Heart left ventricle (tissue), 16 donors: ENCODE results near the gene ANK2. TPM values are rescaled to one million over a fixed set of nuclear protein-coding genes. Genes with fewer than 3 reads are reported as not detected.

Experiments
- ATAC-seq, 4 donors: fragments of 200-7000 bp; cut with Tn5 transposase; one replicate each; pipeline ENCODE4 v1.9.1; 2020 to 2022; ENCODE audit warnings: moderate library complexity in 4 of 4, mild to moderate bottlenecking in 3 of 4, moderate number of reproducible peaks in 1 of 4
- DNase-seq, 5 donors: peaks; one replicate each; pipeline ENCODE4 v3.0.0-alpha.2; 2020
- H3K27ac ChIP-seq, 12 donors: fragments of 200-600 bp; sonication (generic) in 4 of 12; one replicate each; pipeline versions ENCODE4 v1.5.0 to v1.8.0; 2016 to 2022; ENCODE audit warnings: mild to moderate bottlenecking in 2 of 12
- H3K27me3 ChIP-seq, 9 donors: fragments of 200-600 bp; sonication (generic) in 2 of 9; one replicate each; pipeline versions ENCODE4 v1.5.1 to v1.8.0; 2016 to 2022; ENCODE audit warnings: mild to moderate bottlenecking in 3 of 9
- H3K36me3 ChIP-seq, 9 donors: fragments of 200-600 bp; sonication (generic) in 2 of 9; one replicate each; pipeline versions ENCODE4 v1.5.0 to v1.8.0; 2018 to 2022; ENCODE audit warnings: mild to moderate bottlenecking in 2 of 9
- H3K4me1 ChIP-seq, 12 donors: fragments of 200-600 bp; sonication (generic) in 4 of 12; one replicate each; pipeline versions ENCODE4 v1.5.0 to v1.8.0; 2016 to 2022; ENCODE audit warnings: mild to moderate bottlenecking in 3 of 12
- H3K4me3 ChIP-seq, 12 donors: fragments of 200-600 bp; sonication (generic) in 4 of 12; one replicate each; pipeline versions ENCODE4 v1.5.0 to v1.8.0; 2017 to 2022; ENCODE audit warnings: mild to moderate bottlenecking in 9 of 12, moderate library complexity in 4 of 12
- H3K9me3 ChIP-seq, 12 donors: fragments of 200-600 bp; sonication (generic) in 4 of 12; one replicate each; pipeline versions ENCODE4 v1.5.0 to v1.8.0; 2016 to 2022; ENCODE audit warnings: mild to moderate bottlenecking in 1 of 12
- CTCF ChIP-seq, 12 donors: fragments of 200-600 bp; sonication (generic) in 4 of 12; IDR thresholded peaks; one replicate each; pipeline versions ENCODE4 v1.5.0 to v1.8.0; 2018 to 2022; ENCODE audit warnings: antibody characterized with exemption in 12 of 12, mild to moderate bottlenecking in 5 of 12
- POLR2A ChIP-seq, 2 donors: fragments of 450-650 bp; IDR thresholded peaks; one replicate each; pipeline ENCODE4 v1.6.1; 2017; ENCODE audit warnings: antibody characterized with exemption in 2 of 2, mild to moderate bottlenecking in 2 of 2, moderate library complexity in 2 of 2
- WGBS, 4 donors: extraction: QIAGEN DNeasy Blood & Tissue Kit in 2 of 4; methylation state at CpG; one replicate each; pipeline versions ENCODE4 v1.1.5 to v1.1.7; 2013 to 2018; 5-methylcytosine and 5-hydroxymethylcytosine counted together
- intact Hi-C, 10 donors: fragments of 100-400 bp; cut with DNase I; formaldehyde crosslinking; loops; one replicate each; pipeline versions ENCODE4 v1.11.1 to v1.14.2; 2022
- polyA plus RNA-seq, 2 donors: library from polyadenylated mRNA; stranded (reverse); fragments of 200-250 nt; gene quantifications; one replicate each; pipeline ENCODE4 v1.2.3, GENCODE V29; 2013
- total RNA-seq, 9 donors: library from RNA; depleted of rRNA in 2 of 9; stranded (reverse); fragments of >200 nt in 2 of 9; fragmentation: NEBNext Ultra II Directional in 3 of 9; extraction: Animal tissue kit (Norgen Biotek cat#: 25700) in 3 of 9; gene quantifications; one replicate each; pipeline versions ENCODE4 v1.1.0 to v1.2.4, GENCODE V29; 2016 to 2023
- donor health status: ischemic (EF 13 %, LVEDD 7.1; RV severe dilation, severe dysfunction).
- donor health status: healthy with polysubstance abuse.
- donor health status: DM: no; HTN: yes; CAD: no.
- donor health status: DM: no; HTN: no; CAD: no.
- donor health status: ischemic (EF 25% LVEDD 6.9; RV normal size, moderate dysfunction).
- donor health status: ischemic (EF 25% LVEDD 5.7; RV mildly dilated, moderate dysfunction).
- donor health status: healthy.
- donor health status: DM: yes; HTN: yes; CAD: no.
- donor health status: ischemic (EF 35%, LVEDD 5.7; RV mildly dilated, moderate dysfunction).
- donor health status: nonischemic (EF 11% LVEDD 7.7; RV severe dilation, severe dysfunction).
- donor health status: DM: yes; HTN: yes; CAD: no.
- donor health status: PGD.
- donor health status: ischemic (EF 29% LVEDD 5.4; RV normal size, mild dysfunction).
- donor health status: nonischemic (EF 23%, LVEDD 6.1; RV moderate dilation, normal function).

The ANK2 gene
- total and polyA plus RNA-seq, 11 donors = 30.7 to 351 (median 267) TPM

GRCh38 chr4:113031212-113031611 is 18.2 kb upstream of the ANK2 start:
- Histone ChIP-seq H3K27me3 (no peaks in the 10 kb centered on the region), H3K36me3 (no peaks in the 10 kb centered on the region), H3K4me3 (no peak overlapping the region), H3K4me1 (no peaks in the 10 kb centered on the region), H3K9me3 (no peaks in the 10 kb centered on the region), H3K27ac (no peak overlapping the region)
- TF ChIP-seq CTCF (IDR thresholded peaks at IDR 0.05) = no peak
- TF ChIP-seq POLR2A (IDR thresholded peaks at IDR 0.05) = no peak
- intact Hi-C loops = no loop called here
- WGBS, 4 donors = 63 to 75% (median 67%) methylated on average over 1 of the region's 1 CpG
- ATAC-seq (no peak), DNase-seq (no peak)

GRCh38 chr4:113040793-113041192 is 8.7 kb upstream of the ANK2 start:
- WGBS, 4 donors = 83 to 90% (median 87%) methylated on average over 1 of the region's 1 CpG
- TF ChIP-seq POLR2A (IDR thresholded peaks at IDR 0.05) = no peak
- TF ChIP-seq CTCF (IDR thresholded peaks at IDR 0.05) = no peak
- ATAC-seq (no peak), DNase-seq (no peak)
- H3K27me3 ChIP-seq = no peaks in the 10 kb centered on the region
- H3K9me3 ChIP-seq = peaks cover 0 to 13% (median 0%) of the 10 kb centered on the region in 12 donors
- intact Hi-C loops = no loop called here
- peaks cover 0 to 6% (median 0%) of the 10 kb centered on the region in 12 donors for H3K4me1 ChIP-seq
- H3K4me3 ChIP-seq = no peak overlapping the region
- no peak overlapping the region for H3K27ac ChIP-seq
- no peaks in the 10 kb centered on the region for H3K36me3 ChIP-seq

DNA sequence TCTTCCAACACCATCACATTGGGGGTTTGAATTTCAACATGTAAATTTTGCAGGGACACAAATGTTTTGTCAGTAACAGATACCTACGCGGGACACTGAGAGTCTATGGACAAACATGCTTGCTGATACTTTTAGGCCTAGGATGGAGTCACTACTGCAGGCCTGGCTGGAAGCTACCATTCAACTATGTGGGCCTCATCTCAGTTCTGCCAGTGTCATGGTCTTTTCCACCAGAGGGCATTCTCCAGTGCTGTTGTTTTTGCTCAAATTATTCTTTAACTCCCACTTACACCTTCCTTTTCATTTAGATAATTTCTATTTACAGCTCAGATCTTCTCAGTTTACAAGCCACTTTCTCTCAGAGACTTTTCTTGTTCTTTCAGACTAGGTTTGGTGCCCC is 7.0 kb upstream of the ANK2 start:
- TF ChIP-seq POLR2A (IDR thresholded peaks at IDR 0.05) (no peak), CTCF (IDR thresholded peaks at IDR 0.05) (no peak)
- no peak overlapping the region for H3K27ac ChIP-seq
- H3K4me1 ChIP-seq = peaks cover 0 to 6% (median 0%) of the 10 kb centered on the region in 12 donors
- H3K9me3 ChIP-seq = peaks cover 0 to 10% (median 0%) of the 10 kb centered on the region in 12 donors
- H3K36me3 ChIP-seq = no peaks in the 10 kb centered on the region
- ATAC-seq (no peak), DNase-seq (no peak)
- H3K4me3 ChIP-seq = no peak overlapping the region
- intact Hi-C loops = no loop called here
- WGBS, 4 donors = 39 to 50% (median 42%) methylated on average over 2 of the region's 2 CpGs
- H3K27me3 ChIP-seq = no peaks in the 10 kb centered on the region

GRCh38 chr4:113043591-113043990 is 5.9 kb upstream of the ANK2 start:
- TF ChIP-seq POLR2A (IDR thresholded peaks at IDR 0.05) (no peak), CTCF (IDR thresholded peaks at IDR 0.05) (no peak)
- H3K4me1 ChIP-seq = peaks cover 0 to 6% (median 0%) of the 10 kb centered on the region in 12 donors
- H3K4me3 ChIP-seq = no peak overlapping the region
- H3K9me3 ChIP-seq = peaks cover 0 to 10% (median 0%) of the 10 kb centered on the region in 12 donors
- ATAC-seq (no peak), DNase-seq (no peak)
- H3K27ac ChIP-seq = no peak overlapping the region
- no peaks in the 10 kb centered on the region for H3K36me3 ChIP-seq
- no peaks in the 10 kb centered on the region for H3K27me3 ChIP-seq
- intact Hi-C loops = no loop called here
